ENCODE data around the gene KRT77. TPM values are rescaled to one million over a fixed set of nuclear protein-coding genes. Genes with fewer than 3 reads are reported as not detected.

KRT77 gene
- total and polyA plus RNA-seq, 7 donors: 0.01 to 0.04 TPM; not detected in 5

DNA sequence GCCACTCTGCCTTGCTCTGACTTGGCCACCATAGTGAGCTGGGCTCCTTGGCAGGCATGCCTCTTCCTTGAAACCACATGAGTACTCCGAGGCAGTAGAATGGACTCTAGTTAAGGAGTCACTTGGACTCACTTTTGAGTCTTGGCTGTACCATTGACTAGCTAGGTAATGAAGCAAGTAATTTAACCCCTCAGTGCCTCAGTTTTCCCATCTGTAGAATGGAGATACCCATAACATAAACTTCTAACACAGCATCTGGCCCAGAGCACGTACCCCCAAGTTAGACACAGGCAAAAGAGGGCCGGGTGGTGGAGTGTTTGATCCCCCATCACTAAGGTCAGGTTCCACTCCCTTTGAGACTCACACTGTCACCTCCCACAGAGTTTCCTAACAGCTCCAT is 8.3 kb downstream of the KRT77 start:
- TF ChIP-seq, protein P1, sequence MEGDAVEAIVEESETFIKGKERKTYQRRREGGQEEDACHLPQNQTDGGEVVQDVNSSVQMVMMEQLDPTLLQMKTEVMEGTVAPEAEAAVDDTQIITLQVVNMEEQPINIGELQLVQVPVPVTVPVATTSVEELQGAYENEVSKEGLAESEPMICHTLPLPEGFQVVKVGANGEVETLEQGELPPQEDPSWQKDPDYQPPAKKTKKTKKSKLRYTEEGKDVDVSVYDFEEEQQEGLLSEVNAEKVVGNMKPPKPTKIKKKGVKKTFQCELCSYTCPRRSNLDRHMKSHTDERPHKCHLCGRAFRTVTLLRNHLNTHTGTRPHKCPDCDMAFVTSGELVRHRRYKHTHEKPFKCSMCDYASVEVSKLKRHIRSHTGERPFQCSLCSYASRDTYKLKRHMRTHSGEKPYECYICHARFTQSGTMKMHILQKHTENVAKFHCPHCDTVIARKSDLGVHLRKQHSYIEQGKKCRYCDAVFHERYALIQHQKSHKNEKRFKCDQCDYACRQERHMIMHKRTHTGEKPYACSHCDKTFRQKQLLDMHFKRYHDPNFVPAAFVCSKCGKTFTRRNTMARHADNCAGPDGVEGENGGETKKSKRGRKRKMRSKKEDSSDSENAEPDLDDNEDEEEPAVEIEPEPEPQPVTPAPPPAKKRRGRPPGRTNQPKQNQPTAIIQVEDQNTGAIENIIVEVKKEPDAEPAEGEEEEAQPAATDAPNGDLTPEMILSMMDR (IDR thresholded peaks at IDR 0.05): no peak
- H3K27ac ChIP-seq: no peak overlapping the region
- no peaks in the 10 kb centered on the region for H3K36me3 ChIP-seq (ENCODE audit: insufficient read depth in 1 of 2, low read depth in 1 of 2)
- H3K27me3 ChIP-seq (ENCODE audit: insufficient read depth in 3 of 3, low read length in 2 of 3): peaks cover 0 to 38% (median 12%) of the 10 kb centered on the region in 3 donors
- no peak for DNase-seq
- H3K9me3 ChIP-seq: no peaks in the 10 kb centered on the region
- no peak for ATAC-seq
- intact Hi-C loops (cut with DNase I): no loop called here
- no peaks in the 10 kb centered on the region for H3K4me1 ChIP-seq
- 72 to 78% (median 75%) methylated on average over 3 of the region's 3 CpGs for WGBS, 3 donors
- H3K4me3 ChIP-seq: no peak overlapping the region

DNA sequence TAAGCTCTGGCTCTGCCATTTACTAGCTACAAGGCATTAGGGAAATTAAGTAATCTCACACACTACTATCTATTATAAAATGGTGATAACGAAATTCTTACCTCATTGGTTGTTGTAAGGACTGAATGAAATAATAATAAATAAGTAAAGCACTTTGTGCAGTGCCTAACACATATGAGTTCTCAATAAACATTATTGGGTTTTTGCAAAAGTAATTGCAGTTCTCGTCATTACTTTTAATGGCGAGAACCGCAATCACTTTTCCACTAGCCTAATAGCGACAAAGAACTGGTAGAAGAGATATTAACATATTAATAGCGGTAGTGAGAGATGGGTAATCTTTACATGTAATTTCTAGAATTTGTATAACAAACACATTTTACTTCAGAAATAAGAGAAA is 9.2 kb downstream of the KRT77 start:
- intact Hi-C loops (cut with DNase I): no loop called here
- peaks cover 0 to 37% (median 12%) of the 10 kb centered on the region in 3 donors for H3K27me3 ChIP-seq (ENCODE audit: insufficient read depth in 3 of 3, low read length in 2 of 3)
- 80 to 90% (median 85%) methylated on average over 6 of the region's 6 CpGs for WGBS, 3 donors

DNA sequence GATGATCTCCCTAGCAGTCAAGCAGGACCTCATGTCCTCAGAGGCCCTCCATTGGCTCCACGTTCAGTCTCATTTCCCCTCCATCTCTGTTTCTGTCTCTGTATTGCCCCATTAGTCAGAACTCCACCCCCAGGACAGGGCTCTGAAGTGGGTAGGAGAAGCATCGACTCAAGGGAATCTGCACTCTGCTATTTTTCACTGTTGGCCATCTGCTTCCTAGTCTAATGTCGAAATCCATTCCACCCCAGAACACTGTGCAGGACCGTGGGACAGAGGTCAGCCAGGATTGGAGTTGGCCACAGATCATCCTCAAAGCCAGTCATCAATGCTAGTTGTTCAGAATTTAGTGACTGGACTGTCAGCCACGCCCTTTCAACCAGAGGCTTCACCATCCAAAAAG is 10.1 kb downstream of the KRT77 start:
- Histone ChIP-seq H3K4me1 (no peaks in the 10 kb centered on the region), H3K36me3 (ENCODE audit: insufficient read depth in 1 of 2, low read depth in 1 of 2) (no peaks in the 10 kb centered on the region), H3K27ac (no peak overlapping the region), H3K9me3 (no peaks in the 10 kb centered on the region), H3K4me3 (no peak overlapping the region), H3K27me3 (ENCODE audit: insufficient read depth in 3 of 3, low read length in 2 of 3) (peaks cover 0 to 37% (median 15%) of the 10 kb centered on the region in 3 donors)
- TF ChIP-seq, protein P1 (IDR thresholded peaks at IDR 0.05): no peak
- intact Hi-C loops (cut with DNase I): no loop called here
- ATAC-seq (no peak), DNase-seq (no peak)
- 56 to 68% (median 60%) methylated on average over 5 of the region's 5 CpGs for WGBS, 3 donors

More for the DNA sequence above, 9.2 kb downstream of the KRT77 start:
- Histone ChIP-seq H3K36me3 (ENCODE audit: insufficient read depth in 1 of 2, low read depth in 1 of 2) (no peaks in the 10 kb centered on the region), H3K4me3 (no peak overlapping the region), H3K9me3 (no peaks in the 10 kb centered on the region), H3K27ac (no peak overlapping the region), H3K4me1 (no peaks in the 10 kb centered on the region)
- TF ChIP-seq, protein P1 (IDR thresholded peaks at IDR 0.05): no peak
- DNase-seq (no peak), ATAC-seq (no peak)

DNA sequence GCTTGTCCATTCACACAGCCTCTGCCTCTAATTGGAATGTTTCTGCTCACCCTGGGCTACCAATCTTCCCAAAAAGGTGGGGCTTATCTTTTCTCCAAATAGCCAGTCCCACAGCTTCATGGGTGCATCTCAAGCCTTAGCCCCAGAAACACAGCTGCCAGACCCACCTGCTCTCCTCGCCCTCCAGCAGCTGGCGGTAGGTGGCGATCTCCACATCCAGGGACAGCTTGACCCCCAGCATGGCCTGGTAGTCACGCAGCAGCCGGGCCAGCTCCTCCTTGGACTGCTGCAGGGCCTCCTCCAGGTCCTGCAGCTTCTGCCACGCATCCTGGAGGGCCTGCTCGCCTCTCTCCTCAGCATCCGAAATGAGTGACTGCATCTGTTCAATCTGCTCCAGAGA is 11.1 kb downstream of the KRT77 start:
- no peak overlapping the region for H3K27ac ChIP-seq
- DNase-seq: no peak
- no peak overlapping the region for H3K4me3 ChIP-seq
- peaks cover 0 to 45% (median 15%) of the 10 kb centered on the region in 3 donors for H3K27me3 ChIP-seq (ENCODE audit: insufficient read depth in 3 of 3, low read length in 2 of 3)
- intact Hi-C loops (cut with DNase I): no loop called here
- no peaks in the 10 kb centered on the region for H3K9me3 ChIP-seq
- H3K4me1 ChIP-seq: no peaks in the 10 kb centered on the region
- no peaks in the 10 kb centered on the region for H3K36me3 ChIP-seq (ENCODE audit: insufficient read depth in 1 of 2, low read depth in 1 of 2)
- no peak for ATAC-seq
- TF ChIP-seq, protein P1 (IDR thresholded peaks at IDR 0.05): no peak
- WGBS, 3 donors: 40 to 56% (median 49%) methylated on average over 8 of the region's 8 CpGs

DNA sequence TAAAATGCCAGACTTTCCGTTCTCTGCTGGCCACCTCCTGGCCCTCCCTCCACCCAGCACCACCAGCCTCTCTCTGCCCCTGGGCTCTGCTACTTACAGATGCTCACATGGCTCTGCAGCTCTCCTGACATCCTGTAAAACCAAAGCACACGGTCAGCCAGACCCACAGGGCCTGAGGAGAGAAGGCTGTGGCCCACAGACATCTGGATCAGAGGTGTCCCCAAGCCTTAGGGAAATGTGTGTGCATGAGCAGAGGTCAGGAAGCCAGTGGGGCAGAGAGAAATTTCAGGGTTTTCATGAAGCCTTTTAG is 11.5 kb downstream of the KRT77 start:
- intact Hi-C loops (cut with DNase I): no loop called here
- no peak overlapping the region for H3K4me3 ChIP-seq
- no peaks in the 10 kb centered on the region for H3K36me3 ChIP-seq (ENCODE audit: insufficient read depth in 1 of 2, low read depth in 1 of 2)
- no peaks in the 10 kb centered on the region for H3K9me3 ChIP-seq
- no peak for DNase-seq
- no peak overlapping the region for H3K27ac ChIP-seq
- no peak for ATAC-seq
- TF ChIP-seq, protein P1 (IDR thresholded peaks at IDR 0.05): no peak
- no peaks in the 10 kb centered on the region for H3K4me1 ChIP-seq
- 22 to 39% (median 38%) methylated on average over 2 of the region's 2 CpGs for WGBS, 3 donors
- H3K27me3 ChIP-seq (ENCODE audit: insufficient read depth in 3 of 3, low read length in 2 of 3): peaks cover 0 to 49% (median 15%) of the 10 kb centered on the region in 3 donors
